NCI-H2171 (cell line): ENCODE results near the gene ARSA.
"Not testable (repeated sequence)": the region's sequence is repeated elsewhere in the genome, so short reads cannot be mapped to it uniquely, and the experiment has no call there.

Experiments used
- DNase-seq: peaks from one replicate; lab custom pipeline; 2025; lab: John Stamatoyannopoulos, UW

The ARSA gene

DNA sequence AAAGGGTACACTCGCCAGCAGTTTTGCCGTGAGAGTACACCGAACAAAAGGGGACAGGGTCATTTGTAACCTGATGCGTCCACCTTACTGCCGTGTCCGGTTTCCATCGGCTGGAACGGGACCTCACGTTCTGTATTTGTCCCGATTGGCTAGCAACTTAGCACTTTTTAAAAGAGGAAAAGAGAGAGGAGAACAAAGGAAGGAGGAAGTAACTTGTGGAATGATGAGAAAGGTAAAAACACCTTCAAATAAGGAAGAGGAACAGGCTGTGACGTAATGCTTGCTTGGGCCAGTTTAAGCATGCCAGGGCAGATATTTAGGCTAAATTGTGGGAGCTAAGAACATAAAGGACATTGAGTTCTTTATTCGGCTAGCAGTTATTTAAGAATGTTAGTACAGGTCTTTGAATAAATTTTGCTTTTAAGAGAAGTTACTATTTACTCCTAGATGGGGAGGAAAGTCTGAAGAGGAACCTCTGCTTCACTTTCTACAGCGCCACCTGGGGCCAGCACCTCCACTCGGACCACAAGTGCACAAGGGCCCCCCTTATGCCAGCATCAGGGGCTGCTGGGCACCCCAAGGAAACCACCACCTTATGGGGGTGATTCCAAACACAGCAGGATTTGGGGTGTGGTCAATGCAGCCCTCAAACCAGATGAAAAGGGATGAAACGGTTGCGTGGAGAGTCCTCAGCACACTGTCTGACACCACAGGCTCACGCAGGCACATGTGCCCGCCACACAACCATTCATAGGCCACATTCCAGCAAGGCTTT, 5.8 kb downstream of the ARSA start:
- DNase-seq = no peak

DNA sequence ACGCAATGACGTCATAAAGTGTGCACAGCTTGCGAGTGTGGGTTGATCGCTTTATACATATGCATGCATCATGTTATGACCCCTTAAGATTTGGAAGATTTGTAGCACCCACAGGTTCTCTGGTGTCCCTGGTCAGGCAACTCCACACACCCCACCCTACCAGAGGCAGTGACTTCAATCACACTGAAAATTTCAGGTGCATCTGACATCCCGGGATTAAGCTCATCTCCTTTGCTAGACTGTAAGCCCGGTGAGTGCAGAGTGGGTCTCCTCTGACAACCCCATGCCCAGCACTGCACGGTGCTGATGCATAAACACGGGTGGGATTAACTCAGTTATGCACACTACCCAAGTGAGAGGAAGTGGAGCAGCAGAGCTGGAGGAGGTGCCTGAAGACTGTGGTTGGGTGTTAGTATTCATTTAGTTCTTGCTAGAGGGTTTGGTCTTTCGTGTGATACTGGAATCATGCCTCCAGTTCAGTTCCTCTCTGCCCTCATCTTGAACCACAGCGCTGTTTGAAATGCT, 6.5 kb downstream of the ARSA start:
- no peak for DNase-seq

DNA sequence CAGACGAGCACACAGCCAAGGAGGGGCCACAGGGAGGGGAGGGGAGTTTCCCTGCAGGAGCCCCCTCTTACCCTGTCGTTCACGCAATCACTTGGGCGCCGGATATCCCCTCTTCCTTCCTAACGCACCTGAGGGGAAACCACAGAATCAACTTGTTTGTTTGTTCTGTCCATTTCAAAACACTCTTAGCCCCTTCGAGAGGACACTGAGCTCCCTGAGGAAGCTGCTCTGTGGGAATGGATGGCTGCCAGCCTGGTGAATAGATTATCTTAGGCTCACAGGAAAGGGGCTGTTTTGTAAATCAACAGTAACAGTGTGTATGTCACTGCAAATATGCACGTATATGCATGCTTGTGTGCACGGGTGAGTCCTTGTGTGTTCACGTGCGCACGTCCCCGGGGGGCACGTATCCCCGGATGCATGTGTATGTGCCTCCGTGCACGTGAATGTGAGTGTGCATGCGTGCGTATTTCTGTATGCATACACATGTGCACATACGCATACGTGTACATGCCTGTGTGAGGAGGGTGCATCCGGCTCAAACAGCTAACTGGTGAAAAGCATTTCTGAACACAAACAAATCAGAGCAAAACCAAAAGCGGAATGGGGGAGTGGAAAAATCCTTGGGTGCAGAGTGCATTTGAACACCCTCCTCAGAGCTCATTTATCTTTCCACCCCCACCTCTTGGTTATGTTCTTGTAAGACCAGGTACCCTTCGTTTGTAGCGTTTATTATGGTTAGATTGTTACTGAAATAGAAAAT, 7.2 kb downstream of the ARSA start:
- no peak for DNase-seq

DNA sequence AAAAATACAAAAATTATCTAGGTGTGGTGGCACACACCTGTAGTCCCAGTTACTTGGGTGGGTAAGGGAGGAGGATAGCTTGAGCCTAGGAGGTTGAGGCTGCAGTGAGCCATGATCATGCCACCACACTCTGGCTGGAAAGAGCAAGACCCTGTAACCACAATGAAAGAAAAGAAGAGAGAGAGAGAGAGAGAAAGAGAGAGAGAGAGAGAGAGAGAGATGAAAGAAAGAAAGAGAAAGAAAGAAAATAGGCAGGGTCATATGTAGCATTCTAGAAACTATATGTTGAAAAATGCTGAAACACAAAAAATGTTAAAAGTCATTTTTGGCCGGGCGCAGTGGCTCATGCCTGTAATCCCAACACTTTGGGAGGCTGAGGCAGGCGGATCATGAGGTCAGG, 13.7 kb downstream of the ARSA start:
- DNase-seq = not testable (repeated sequence)

DNA sequence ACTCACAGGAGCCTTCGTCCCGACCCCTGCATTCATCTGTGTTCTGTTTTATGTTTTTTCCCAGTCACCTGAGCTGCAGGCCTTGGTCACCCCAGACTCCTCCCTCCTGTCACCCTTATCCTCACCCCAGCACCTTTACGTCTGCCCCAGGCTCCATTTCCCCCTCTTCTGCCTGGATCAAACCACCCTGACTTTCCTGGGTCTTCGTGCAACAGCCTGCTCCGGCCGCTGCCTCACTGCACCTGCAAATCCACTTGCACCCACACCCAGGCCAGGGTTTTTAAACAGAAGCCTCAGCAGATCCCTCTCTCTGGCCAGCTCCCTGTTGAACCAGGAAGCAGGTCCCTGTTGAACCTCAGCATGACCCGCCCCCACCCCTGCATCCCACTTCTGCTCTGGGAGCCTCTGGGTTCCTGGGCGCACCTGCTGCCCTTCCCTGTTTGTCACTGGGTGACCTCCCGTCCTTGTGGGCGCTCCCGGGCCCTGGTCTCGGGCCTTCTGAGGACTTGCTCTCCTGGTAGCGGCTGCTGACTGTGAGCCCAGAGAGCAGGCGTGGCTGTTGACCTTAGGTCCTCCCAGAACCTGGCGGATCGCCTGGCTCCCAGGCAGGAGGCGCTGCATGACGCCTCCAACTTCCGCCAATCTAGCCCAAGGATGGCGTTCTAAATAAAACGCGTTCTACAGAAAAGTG, 14.5 kb downstream of the ARSA start:
- DNase-seq = no peak

DNA sequence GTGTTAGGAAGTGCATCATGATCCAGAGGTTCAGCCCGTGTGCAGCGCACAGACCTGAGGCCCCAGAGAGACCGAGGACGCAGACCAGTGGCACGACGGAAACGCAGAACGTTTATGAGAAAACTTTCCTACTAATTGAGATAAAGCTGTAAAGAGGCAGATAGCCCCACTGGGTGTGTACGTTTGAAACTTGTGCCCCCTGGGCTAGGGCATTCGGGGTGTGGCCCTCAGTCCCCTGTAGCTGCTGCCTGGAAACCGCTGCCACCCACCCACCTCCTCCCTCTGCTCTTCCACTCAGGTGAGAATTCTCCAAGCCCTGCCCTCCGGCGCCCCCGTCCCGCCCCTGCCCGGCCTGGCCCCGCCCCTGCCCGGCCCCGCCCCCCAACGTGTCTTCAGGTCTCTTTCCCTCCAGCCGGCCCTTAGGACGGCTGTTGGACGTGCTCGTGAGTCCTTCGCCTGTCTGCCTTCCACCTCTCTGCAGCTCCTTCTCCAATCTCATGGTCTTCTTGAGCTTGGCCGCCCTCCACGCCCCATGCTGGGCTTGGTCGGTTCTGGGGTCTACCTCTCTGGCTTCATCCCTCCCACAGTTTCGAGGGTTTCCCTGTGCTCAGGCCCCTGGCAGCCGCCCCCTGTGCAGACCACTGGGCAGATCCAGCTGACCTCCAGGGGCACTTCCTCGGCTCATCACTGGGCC, 15.3 kb downstream of the ARSA start:
- DNase-seq = no peak

DNA sequence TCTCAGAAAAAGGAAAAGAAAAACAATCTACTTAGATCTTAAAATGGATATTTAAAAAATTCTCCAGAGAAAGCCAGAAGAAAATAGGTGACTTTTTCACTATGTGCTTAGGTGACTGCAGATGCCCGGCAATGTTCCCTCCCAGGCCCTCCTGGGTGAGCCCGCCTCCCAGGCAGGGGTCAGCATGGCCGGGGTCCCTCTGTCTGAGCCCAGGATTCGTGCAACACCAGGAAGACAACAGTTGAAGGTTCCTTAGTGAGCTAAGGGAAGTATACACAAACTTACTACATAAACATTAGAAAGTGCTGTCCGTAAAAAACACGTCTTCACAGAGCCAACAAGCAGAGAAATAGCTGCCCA, 15.8 kb downstream of the ARSA start:
- no peak for DNase-seq

DNA sequence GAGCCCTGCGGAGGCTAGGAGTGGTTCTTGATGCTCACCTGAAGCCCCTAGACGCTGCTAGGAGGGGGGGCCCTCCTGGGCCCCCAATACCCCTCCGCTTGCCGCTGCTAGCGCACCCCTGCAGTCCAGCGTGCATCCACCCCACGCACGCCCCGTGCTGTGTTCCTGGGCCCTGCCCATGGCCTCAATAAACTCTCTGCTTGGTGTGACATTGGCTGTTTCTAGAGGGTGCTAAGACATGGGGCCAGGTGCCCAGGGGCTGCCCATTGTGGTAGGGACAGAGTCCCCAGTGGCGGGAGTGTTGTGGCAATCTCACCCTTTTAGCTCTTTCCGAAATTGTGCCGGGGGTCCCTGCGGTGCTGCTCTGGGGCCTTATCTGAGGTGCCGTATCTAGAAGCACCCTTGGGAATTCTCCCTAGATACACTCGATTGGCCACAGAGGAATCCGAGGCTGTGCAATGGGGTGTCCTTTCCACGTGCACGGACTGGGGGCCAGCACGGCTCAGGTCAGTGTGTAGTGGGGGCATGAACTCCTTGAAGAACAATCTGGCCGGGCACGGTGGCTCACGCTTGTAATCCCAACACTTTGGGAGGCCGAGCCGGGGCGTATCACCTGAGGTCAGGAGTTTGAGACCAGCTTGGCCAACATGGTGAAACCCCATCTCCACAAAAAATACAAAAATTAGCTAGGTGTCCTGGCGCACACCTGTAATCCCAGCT, 16.5 kb downstream of the ARSA start:
- DNase-seq = no peak

DNA sequence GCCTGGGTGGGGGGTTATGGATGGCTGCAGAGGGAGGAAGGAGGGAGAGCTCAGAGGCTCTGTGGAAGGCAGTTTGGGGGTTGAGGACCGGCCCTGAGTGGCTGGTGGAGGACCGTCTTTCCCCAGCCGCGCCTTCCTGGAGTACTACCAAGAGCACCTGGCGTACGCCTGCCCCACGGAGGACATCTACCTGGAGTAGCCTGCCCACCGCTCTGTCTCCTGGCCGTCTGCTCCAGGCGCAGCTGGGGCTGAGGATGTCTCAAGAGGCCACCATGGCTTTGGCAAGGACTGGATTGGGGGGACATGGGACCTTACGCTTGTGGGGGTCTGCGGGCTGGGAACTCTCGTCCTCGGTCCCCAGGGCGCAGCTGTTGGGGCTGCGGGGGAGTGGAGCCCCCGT, 17.4 kb downstream of the ARSA start:
- DNase-seq = no peak

DNA sequence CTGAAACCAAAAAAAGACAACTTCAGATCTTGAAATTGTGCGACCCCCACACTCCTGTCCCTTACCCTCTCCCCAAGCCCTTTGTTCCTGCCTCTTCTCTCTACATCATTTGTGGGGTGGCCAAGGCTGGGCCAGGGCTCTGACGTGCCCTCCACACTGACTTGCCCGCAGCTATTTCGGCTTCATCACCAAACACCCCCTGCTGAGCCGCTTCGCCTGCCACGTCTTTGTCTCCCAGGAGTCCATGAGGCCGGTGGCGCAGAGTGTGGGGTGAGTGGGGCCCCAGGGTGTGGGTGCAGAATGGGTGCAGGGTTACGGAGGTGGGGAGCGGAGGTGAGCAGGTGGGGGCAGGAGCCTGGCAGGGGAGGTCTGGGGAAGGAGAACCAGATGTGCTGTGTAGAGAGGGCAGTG, 17.9 kb downstream of the ARSA start:
- no peak for DNase-seq

DNA sequence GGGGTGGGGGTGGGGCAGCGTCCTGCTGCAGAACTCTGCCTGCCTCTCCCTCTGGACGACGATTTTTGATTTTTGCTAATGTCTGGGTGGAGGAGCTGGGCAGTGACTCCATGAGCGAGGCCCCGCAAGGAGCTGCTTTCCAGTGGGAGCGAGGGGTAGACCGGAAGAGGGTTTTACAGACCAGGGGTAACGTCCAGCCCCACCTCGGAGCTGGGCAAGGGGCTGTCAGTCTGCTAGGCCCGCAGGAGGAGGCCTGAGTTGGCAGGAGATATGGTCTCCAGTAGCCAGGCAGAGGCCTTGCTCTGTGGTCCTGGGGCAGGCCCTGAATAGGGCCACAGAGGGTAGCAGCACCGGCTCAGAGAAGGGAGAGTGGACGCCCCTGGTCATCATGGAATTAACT, 18.4 kb downstream of the ARSA start:
- DNase-seq = no peak

DNA sequence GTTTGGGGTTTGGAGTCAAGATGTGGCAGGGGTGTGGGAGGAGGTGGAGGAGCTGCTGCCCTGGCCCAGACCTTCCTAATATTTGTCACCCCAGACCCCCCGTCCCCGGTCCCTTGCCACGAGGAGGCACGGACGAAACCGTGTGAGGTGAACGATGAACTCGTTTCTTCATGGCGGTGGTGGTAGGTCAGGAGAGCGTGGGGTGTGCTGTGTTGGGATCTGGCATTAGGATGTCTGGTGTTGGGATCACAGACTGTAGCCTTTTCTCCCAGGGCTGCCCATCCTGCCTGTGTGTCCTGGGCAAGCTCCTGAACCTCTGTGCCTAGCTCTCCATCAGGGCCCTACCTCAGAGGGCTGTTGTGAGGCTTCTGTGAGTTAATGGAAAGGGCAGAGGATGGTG, 19.0 kb downstream of the ARSA start:
- no peak for DNase-seq

DNA sequence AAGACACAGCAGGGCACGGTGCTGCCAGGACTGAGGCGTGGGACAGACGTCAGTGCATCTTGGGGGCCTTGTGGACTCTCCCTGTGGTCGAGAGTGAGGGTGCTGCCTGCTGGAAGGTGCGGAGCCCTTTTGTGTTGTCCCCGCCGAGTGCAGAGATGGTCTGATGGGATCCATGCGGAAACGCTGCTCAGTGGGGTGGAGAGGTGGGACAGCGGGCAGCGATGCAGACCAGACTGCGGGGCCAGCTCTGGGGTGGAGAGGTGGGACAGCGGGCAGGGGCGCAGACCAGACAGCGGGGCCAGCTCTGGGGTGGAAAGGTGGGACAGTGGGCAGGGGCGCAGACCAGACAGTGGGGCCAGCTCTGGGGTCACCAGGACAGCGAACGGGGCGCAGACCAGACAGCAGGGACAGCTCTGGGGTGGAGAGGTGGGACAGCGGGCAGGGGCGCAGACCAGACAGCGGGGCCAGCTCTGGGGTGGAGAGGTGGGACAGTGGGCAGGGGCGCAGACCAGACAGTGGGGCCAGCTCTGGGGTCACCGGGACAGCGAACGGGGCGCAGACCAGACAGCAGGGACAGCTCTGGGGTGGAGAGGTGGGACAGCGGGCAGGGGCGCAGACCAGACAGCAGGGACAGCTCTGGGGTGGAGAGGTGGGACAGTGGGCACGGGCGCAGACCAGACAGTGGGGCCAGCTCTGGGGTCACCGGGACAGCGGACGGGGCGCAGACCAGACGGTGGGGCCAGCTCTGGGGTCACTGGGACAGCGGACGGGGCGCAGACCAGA, 19.7 kb downstream of the ARSA start:
- not testable (repeated sequence) for DNase-seq

DNA sequence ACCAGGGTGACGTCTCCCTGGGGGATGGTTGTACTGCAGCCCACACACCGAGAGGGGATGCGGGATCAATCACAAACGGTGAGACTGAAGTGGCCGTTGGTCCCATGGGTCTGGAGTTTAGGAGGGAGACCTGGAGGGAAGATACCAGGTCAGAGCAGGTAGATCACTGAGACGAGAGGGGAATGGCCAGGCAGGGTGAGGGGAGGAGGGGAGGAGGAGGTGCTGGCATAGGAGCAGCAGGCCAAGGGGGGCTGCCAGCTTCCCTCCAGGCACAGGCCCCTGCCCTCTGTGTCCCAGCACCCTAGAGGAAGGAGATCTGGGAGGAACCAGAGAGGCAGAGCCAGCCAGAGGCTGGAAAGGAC, 20.3 kb downstream of the ARSA start:
- no peak for DNase-seq

DNA sequence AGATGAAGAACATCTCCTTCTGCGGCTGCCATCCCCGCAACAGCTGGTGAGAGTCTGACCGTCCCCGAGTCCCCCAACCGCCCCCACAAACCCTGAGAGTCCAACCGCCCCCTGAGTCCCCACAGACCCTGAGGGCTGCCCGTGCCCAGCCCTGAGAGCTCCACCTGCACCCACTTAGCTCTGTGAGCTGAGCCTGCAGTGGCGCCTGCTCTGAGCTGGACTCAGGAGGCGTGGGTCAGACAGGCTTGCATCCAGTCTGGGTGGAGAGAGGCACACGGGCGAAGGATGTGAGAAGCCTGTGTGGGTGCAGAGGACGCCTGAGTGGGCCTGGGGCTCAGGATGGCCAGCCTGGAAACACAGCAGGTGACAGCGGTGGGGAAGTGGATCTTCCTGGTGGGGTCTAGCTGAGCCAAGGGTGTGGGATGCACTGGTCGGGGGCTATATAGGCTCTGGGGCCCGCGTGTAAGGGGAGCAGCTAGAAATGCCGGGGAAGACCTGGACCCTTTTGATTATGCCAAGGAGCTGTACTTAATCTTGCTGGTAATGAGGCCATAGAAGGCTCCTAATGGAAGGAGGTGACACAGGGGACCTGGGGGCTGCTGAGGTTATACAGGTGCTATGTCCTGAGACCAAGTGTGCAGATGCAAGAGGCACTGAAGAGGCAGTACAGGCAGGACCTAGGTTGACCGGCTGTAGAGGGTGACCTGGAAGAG, 20.9 kb downstream of the ARSA start:
- no peak for DNase-seq

DNA sequence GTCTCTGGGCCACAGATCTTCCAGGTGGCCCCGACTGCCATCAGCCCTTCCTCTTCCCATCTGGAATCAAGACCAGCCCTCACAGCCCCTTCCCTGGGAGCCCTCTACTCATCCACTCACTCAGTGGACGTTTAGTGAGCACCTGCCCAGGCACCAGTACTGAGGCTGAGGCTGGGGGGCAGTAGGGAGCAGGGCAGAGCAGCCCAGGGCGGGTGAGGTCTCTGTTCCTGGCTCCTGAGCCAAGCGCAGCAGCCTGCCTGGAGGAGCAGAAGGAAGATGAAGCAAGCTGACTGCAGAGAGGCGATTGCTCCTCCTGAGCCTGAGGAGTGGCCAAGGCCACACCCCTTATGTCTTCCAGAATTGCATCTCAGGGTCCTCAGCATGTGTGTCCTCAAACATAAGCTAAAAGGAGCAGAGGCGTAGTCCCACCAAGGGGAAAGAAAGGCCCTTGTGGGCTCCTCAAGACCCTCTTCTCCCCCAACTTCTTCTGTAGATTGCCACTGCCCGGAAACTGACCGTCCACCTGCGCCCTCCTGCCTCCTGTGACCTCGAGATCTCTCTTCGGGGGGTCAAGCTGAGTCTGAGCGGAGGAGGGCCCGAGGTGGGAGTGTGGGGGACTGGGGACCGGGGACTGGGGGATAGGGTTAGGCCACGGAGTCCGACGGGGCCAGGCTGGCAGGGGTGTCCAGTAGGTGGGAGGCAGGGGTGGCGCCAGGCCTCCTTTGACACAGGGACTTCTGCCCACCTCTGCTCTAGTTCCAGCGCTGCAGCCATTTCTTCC, 21.6 kb downstream of the ARSA start:
- no peak for DNase-seq

DNA sequence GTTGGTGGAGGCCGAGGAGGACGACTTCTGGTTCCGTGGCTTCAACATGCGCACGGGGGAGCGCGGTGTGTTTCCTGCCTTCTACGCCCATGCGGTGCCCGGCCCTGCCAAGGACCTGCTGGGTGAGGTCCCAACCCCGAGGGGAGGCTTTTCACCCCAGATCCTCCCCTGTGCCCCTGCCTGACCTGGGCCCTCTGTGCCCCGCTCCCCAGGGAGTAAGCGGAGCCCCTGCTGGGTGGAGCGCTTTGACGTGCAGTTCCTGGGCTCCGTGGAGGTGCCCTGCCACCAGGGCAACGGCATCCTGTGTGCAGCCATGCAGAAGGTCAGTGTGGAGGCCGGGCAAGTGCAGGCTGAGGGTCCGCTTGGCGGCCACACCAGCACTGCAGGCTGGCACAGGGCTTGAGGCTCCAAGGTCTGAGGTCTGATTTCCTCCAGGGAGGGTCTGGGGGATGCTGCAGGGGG, 22.3 kb downstream of the ARSA start:
- no peak for DNase-seq

DNA sequence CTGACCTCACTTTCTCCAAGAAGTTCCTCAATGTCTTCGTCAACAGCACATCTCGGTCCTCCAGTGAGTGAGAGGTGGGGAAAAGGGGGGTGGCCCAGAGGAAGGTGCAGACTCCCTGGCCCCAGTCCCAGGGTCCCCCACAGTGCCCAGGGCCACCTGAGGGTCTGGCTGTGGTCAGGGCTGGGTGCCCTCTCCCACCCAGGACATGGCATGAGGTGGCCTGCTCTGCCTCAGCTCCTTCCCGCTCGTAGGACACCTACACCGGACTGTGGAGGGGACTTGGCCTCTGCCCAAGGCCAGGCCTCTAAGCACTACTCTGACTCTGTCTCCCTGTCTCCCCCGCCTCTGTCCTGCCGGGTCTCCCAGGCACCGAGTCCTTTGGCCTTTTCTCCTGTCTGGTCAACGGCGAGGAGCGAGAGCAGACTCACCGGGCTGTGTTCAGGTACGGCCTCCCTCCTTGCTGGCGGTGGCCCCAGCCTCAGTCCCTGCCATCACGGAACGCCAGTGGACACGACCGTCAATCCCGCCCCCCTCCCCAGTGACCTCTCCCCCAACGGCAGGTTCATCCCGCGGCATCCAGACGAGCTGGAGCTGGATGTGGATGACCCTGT, 22.8 kb downstream of the ARSA start:
- DNase-seq = no peak
